HG03521 (cell line): ENCODE data around the gene PGK2.

ENCODE experiments used
- ATAC-seq: cut with Tn5 transposase; IDR thresholded peaks from one replicate; pipeline ENCODE4 v1.9.1; 2021; ENCODE audit warnings: mild to moderate bottlenecking, moderate library complexity; ENCODE audit not compliant: unreplicated experiment

The PGK2 gene

GRCh38 chr6:49739423-49739822, 47.7 kb downstream of the PGK2 start:
- ATAC-seq = no peak

DNA sequence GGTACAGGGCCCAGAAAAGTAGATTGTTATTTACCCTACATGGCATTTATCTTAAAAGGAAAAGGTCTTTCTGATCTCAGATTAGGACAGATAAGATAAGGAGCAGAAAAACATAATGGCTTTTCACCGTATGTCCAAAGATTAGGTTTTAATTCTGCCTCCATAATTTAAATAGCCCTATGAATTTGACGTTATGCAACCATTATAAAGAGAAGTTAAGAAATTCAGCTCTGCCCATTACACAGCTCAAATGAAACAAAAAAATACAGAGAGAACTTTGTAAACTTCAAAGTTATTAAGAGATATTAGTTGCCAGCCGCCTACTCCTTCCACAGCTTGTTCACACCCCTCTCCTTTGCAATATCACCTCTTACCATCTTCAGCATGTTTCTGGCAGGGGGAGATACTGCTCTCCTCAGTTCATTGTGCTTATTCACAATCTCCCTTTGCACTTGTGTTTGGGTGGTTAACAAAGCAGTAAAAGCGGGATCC, 51.0 kb downstream of the PGK2 start:
- ATAC-seq = no peak
